Measurements from ENCODE around the gene GRK6. TPM values are rescaled to one million over a fixed set of nuclear protein-coding genes. Genes with fewer than 3 reads are reported as not detected.

GRK6 gene
- total and polyA plus RNA-seq, 9 of the 15 experiments (the other 6 are each of a cell fraction or from before 2014, with no cell fraction given), result 0.63 to 122 (median 44.5) TPM

DNA sequence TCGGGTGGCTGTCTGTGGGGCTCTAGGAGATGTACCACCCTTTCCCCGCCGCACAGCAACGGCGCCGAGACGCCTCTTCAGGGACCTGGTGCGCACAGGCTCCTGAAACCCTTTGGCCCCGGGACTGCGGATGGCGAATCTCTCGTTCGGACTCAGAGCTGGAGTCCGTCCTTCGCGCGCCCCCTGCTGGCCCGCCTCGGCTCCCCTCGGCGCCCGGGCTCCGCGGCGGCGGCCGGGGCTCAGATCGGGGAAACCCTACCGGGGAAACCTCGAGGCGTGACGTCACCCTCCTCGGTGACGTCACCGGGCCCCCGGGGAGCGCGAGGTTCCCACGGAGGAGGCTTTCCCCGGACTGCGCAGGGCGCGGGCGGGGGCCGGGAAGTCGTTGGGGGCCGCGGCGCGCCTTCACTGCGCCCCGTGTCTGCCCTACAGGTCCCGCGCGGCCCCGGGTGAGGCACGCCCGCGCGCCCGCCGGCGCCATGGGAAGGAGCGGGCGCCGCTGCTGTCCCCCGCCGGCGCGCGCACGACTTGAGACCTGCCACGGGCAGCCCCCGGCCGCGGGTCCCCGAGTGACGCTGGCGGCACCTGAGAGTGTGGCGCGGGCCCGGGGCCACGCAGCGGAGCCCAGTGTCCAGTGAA lies 28.0 kb downstream of the GRK6 start:
- WGBS (ENCODE audit: insufficient coverage, low coverage, missing lambda C conversion rate), result 1% methylated on average over 41 of the region's 84 CpGs
- Histone ChIP-seq H3K4me1 (replicated peaks in 1 of 2; ENCODE audit: control insufficient read depth in 2 of 2, insufficient read depth in 2 of 2, low read length in 2 of 2) (peaks cover 0 to 58% of the 10 kb centered on the region in 2 experiments; a peak in 3 of 5 replicates), H3K27ac (ENCODE audit: extremely low read depth, low read depth, low read length) (peak overlapping the region; percentile 91), H2AFZ (ENCODE audit: low read depth, low read length) (peak overlapping the region; percentile 94), H4K20me1 (replicated peaks; ENCODE audit: control insufficient read depth, insufficient read depth, low read length) (peaks cover 16% of the 10 kb centered on the region), H3K4me2 (ENCODE audit: insufficient read depth, low read length) (peak overlapping the region; percentile 88), H3K9ac (ENCODE audit: insufficient read depth in 1 of 2, low read depth in 2 of 2, low read length in 2 of 2) (peak overlapping the region; percentile 69 to 97), H3K79me2 (ENCODE audit: control insufficient read depth, insufficient read depth, low read length) (peaks cover 10% of the 10 kb centered on the region; the same call in 2 of the 3 replicates), H3K27me3 (ENCODE audit: control insufficient read depth in 2 of 2, insufficient read depth in 2 of 2, low read length in 2 of 2) (no peaks in the 10 kb centered on the region), H3K9me3 (replicated peaks; ENCODE audit: control insufficient read depth, insufficient read depth, low read depth, low read length) (no peaks in the 10 kb centered on the region), H3K9me1 (ENCODE audit: control insufficient read depth, insufficient read depth, low read length) (peaks cover 3% of the 10 kb centered on the region), H3K36me3 (ENCODE audit: control insufficient read depth, insufficient read depth, low read length) (peaks cover 25% of the 10 kb centered on the region; the same call in 1 of the 3 replicates), H3K4me3 (peak overlapping the region; percentile 88)
- FAIRE-seq (peak; percentile 92), DNase-seq (ENCODE audit: extremely low read depth in 1 of 4, low spot score in 3 of 4) (peak; percentile 92 to 98 (median 94)), ATAC-seq (peak; percentile 71)
- ChIA-PET CTCF (ENCODE audit: low intra/inter-chr PET ratio) (interaction anchor here (0.6 to 6.2 kb wide), 9 partner anchors 50 to 384 kb away, joined by 3 to 107 read pairs (median 8); no protein-coding TSS in a partner anchor), POLR2A (interaction anchor here (0.6 to 2.0 kb wide), 22 partner anchors 9 to 152 kb away, joined by 3 to 13 read pairs (median 3); partner anchors contain the start of genes MXD3 and PRR7)
- in situ Hi-C loops (cut with MboI) (loop anchor here (10.0 kb wide), 1 partner anchor 340 kb away; no protein-coding TSS in a partner anchor), intact Hi-C loops (cut with micrococcal nuclease) (loop anchor here (1.0 to 2.0 kb wide), 4 partner anchors 28 to 340 kb away; partner anchors contain the start of gene GRK6)
- no TSS peak for BruUV-seq (replicated peaks)
- TF ChIP-seq BRD4 (IDR thresholded peaks at IDR 0.05) (no peak), TEAD2 (tag; IDR thresholded peaks at IDR 0.05) (no peak), FUS (optimal IDR thresholded peaks at IDR 0.05; ENCODE audit: low read depth, low read length) (no peak), MECOM (CRISPR knock-in tag; IDR thresholded peaks at IDR 0.05) (no peak), SMARCA4 (IDR thresholded peaks at IDR 0.05) (no peak), ZNF696 (CRISPR knock-in tag; conservative IDR thresholded peaks at IDR 0.05) (no peak), EGR1 (conservative IDR thresholded peaks at IDR 0.05) (no peak), XRCC4 (IDR thresholded peaks at IDR 0.05; ENCODE audit: extremely low read depth, insufficient read depth, insufficient read length) (no peak), KLF1 (tag; IDR thresholded peaks at IDR 0.05) (no peak), SRSF7 (optimal IDR thresholded peaks at IDR 0.05; ENCODE audit: low read depth, low read length) (no peak), CBX1 (IDR thresholded peaks at IDR 0.05; ENCODE audit: low read depth) (no peak), CXXC5 (CRISPR knock-in tag; IDR thresholded peaks at IDR 0.05) (peak; percentile 38; the same call in 1 of the 2 replicates), GABPB1 (CRISPR knock-in tag; IDR thresholded peaks at IDR 0.05) (peak; percentile 83), JUN (IDR thresholded peaks at IDR 0.05; ENCODE audit: borderline replicate concordance, low read depth, low read length) (peak; percentile 96), JUN (CRISPR knock-in tag; IDR thresholded peaks at IDR 0.05; ENCODE audit: borderline replicate concordance) (peak; percentile 93; the same call in 1 of the 2 replicates), CBX3 (IDR thresholded peaks at IDR 0.05; ENCODE audit: borderline replicate concordance in 1 of 2, low read length in 2 of 2) (no peak)
- TF ChIP-seq, protein P1, sequence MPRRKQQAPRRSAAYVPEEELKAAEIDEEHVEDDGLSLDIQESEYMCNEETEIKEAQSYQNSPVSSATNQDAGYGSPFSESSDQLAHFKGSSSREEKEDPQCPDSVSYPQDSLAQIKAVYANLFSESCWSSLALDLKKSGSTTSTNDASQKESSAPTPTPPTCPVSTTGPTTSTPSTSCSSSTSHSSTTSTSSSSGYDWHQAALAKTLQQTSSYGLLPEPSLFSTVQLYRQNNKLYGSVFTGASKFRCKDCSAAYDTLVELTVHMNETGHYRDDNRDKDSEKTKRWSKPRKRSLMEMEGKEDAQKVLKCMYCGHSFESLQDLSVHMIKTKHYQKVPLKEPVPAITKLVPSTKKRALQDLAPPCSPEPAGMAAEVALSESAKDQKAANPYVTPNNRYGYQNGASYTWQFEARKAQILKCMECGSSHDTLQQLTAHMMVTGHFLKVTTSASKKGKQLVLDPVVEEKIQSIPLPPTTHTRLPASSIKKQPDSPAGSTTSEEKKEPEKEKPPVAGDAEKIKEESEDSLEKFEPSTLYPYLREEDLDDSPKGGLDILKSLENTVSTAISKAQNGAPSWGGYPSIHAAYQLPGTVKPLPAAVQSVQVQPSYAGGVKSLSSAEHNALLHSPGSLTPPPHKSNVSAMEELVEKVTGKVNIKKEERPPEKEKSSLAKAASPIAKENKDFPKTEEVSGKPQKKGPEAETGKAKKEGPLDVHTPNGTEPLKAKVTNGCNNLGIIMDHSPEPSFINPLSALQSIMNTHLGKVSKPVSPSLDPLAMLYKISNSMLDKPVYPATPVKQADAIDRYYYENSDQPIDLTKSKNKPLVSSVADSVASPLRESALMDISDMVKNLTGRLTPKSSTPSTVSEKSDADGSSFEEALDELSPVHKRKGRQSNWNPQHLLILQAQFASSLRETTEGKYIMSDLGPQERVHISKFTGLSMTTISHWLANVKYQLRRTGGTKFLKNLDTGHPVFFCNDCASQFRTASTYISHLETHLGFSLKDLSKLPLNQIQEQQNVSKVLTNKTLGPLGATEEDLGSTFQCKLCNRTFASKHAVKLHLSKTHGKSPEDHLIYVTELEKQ (CRISPR knock-in tag; IDR thresholded peaks at IDR 0.05), result no peak
- TF ChIP-seq, protein P2, sequence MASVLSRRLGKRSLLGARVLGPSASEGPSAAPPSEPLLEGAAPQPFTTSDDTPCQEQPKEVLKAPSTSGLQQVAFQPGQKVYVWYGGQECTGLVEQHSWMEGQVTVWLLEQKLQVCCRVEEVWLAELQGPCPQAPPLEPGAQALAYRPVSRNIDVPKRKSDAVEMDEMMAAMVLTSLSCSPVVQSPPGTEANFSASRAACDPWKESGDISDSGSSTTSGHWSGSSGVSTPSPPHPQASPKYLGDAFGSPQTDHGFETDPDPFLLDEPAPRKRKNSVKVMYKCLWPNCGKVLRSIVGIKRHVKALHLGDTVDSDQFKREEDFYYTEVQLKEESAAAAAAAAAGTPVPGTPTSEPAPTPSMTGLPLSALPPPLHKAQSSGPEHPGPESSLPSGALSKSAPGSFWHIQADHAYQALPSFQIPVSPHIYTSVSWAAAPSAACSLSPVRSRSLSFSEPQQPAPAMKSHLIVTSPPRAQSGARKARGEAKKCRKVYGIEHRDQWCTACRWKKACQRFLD (CRISPR knock-in tag; IDR thresholded peaks at IDR 0.05), result no peak

All from K562 (cell line).